ACHN (cell line): ENCODE data around the gene ENTPD6.
"Not testable (repeated sequence)": the region's sequence is repeated elsewhere in the genome, so short reads cannot be mapped to it uniquely, and the experiment has no call there.

Experiments
- DNase-seq: peaks from one replicate; pipeline ENCODE4 v3.0.0-alpha.2; 2015
- in situ Hi-C: cut with HindIII; loops from 2 replicates; pipeline ENCODE4 v1.10.0; 2017; ENCODE audit warnings: low sequenced_read_pairs, low pct_ligation_motif_present, low pct_unique_long_range_greater_than_20kb

The ENTPD6 gene

DNA sequence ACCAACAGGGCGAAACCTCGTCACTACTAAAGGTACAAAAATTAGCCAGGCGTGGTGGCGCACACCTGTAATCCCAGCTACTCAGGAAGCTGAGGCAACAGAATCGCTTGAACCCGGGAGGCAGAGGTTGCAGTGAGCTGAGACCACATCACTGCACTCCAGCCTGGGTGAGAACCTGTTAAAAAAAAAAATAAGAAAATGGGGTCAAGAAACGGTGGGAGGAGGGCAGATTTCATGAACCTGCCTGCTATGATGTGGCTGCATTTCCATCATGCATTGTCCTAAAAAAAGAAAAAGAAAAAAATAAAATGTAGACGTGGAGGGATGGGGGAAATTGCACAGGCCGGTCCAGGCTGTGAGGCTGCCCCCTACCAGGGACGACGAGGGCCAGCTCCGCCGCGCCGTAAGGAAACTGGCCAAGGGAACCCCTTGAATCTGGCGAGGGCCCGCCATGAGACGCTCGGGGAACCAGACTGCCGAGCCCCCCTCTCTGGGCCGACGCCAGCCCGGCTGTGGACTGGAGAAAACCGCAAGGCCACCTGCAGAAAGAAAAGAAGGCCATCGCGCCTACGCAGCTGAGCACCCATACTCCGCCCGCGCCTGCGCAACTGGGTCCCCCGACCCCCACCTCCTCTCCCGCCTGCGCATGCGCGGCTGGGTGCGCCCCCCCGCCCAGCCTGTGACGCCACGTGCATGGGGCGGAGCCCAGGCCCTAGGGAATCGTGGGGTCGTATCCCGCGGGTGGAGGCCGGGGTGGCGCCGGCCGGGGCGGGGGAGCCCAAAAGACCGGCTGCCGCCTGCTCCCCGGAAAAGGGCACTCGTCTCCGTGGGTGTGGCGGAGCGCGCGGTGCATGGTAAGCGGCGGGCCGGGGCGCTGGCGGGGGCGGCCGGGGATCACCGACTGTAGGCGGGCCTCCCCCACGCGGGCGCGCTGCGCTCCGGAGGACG lies at the start of gene ENTPD6:
TSS of gene ENTPD6 (plus strand) at position 699 of the 948 bp plus-strand sequence. CDS start 10,825 bp downstream, outside the sequence.
- in situ Hi-C loops: no loop called here

DNA sequence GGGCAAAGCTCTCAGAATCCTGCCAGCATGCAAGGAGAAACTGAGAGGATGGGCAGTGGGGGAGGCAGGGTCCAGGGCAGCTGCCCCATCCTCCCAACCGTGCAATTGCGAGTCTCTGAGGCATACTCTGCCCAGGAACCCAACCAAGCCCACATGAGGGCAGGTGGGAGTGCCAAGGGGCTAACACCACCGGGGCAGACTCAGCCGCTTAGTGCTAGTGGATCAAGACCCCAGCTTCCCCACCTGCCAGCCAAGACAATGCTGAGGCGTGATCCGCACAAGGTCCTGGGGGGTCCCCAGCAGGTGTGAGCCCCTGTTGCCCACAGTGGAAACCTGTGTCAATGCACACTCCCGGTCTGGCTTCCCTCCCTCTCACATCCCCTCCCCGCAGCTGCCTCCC lies 48.5 kb upstream of the ENTPD6 start:
- no peak for DNase-seq
- in situ Hi-C loops: no loop called here

More for the DNA sequence above, at the start of gene ENTPD6:
- peak; percentile 86 for DNase-seq

DNA sequence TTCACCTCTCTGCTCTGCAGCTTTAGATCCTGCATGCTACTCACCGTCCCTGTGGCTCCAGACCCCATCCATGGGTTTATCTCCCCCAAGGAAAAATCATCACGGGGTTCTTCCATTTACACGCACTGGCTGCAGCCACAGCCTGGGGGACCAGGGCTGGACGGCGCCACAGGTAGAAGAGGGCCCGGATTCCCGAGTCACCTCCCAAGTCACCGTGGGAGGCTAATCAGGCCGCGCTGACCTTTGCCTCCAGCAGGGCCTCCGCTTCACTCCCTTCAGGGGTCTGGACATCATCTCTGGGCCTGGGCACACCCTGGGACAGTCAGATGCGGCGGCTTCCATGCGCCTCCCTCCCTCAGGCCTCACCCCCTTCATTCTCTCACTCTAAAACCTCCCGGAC lies 47.8 kb upstream of the ENTPD6 start:
- no peak for DNase-seq
- in situ Hi-C loops: no loop called here

DNA sequence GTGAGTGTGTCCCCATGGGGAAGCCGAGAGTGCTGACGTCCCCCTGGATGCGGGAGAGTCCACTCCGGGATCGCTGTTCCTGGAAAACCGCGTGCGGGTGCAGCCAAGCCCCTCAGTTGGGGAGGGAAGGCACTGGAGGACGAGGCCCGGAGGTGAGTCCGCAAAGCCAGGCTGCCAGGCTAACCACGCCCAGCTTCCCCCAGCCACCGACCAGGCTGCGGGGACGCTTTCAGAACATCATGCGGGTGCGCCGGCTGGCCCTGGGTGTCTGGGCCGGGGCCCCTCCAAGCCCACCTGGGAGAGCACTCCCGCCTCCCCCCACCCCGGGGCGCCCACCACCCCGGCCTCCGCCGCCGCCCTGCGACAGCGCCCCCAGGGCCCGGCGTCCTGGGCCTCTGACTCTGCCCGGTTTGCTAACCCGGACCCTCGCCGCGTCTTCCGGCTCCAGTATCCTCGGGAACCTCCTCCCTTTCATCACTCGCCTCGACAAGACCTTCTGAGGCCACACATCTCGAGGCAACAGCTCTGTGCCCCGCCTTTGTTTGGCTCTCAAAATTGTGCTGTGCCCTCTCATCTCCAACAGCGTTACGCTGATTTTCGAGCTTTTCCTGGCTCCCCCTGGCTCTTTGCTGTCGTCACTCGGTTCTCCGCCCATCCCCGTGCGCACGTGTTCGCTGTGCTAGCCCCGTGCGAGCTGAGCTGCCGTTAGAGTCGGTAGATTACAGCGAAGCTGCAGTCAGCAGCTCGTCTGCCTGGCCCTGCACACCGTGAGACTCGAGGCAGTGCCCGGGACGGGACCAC lies 47.1 kb upstream of the ENTPD6 start:
- DNase-seq: no peak
- in situ Hi-C loops: no loop called here

DNA sequence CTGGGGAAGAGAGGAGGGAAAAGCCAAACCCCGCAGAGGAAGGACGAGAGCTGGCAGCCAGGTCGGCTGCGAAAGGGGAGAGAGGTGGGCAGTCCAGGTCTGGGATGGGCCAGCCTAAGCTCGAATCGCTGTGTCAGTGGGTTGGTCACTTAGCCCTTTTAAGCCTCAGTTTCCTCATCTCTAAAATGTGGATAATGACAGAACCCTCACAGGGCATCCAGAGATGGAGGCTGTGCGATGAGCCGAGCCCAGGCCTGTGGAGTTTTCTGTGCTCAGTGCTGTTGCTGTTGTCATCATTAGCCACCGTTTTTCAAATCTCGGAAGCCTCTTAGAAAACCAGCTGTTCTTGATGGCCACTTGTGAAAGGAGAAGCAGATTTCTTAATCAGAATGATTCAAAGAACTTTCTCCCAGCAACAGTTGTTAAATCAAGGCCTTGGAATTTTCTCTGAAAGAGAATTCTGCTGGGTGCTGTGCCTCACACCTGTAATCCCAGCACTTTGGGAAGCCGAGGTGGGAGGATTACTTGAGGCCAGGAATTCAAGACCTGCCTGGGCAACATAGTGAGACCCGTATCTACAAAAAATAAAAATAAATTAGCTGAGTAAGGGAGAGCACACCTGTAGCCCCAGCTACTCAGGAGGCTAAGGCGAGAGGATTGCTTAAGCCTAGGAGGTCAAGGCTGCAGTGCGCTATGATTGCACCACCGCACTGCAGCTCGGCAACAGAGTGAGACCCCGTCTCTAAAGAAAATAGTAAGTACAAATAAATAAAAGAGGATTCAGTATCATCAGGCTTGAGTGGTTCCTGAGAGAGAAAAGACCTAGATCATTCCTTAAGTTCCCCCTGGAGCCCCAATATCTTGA lies 46.3 kb upstream of the ENTPD6 start:
- in situ Hi-C loops: no loop called here
- DNase-seq: no peak

DNA sequence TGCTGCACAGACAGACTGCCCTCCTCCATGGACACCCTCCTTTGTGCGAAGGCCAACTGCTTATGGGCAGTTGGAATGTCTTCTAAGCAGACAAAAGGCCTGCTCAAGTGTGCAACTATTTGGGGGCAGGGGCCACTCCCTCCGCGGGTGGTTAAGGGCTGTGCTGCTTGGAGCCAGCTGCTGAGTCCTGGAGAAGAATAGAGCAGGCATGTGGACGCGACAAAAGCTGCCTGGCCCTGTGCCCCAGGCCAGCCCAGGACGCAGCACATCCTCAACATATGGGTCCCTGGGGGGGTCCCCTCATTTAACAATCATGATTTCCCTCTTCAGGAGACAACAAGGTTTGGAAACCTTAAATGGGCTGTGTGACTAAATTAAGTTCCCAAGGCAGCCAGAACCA lies 45.5 kb upstream of the ENTPD6 start:
- no peak for DNase-seq
- in situ Hi-C loops: no loop called here

DNA sequence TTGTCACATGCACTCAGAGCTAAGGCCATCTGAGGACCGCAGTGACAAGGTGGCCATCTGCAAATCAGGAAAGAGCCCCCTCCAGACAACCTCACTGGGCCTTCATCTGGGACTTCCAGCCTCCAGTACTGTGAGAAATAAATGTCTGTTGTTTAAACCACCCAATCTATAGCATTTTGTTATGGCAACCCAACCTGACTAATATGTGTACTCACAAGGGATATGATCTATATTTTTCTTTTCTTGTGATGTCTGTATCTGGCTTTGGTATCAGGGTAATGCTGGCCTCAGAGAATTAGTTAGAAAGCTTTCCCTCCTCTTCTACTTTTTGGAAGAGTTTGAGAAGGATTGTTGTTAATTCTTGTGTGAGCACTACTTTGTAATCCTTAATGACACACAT lies 37.5 kb upstream of the ENTPD6 start:
- DNase-seq: no peak
- in situ Hi-C loops: no loop called here

DNA sequence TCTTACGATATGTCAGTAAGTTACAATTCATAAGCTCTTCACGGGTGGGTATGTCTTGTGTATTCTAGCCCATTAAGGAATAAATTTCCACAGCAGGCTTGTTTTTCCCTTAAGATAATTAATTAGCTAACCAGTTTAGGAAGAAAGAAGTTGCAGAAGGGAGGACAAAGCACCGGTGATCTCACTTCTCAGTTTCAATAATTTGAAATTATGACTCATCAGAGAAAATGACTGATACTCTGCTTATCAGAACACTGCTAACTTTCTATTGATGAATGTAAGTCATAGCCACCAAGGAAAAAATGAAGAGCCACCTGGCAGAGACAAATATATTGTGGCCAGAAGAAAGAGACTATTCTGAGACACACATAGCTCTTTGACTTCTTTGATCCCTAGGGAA lies 35.0 kb upstream of the ENTPD6 start:
- in situ Hi-C loops: no loop called here
- no peak for DNase-seq

DNA sequence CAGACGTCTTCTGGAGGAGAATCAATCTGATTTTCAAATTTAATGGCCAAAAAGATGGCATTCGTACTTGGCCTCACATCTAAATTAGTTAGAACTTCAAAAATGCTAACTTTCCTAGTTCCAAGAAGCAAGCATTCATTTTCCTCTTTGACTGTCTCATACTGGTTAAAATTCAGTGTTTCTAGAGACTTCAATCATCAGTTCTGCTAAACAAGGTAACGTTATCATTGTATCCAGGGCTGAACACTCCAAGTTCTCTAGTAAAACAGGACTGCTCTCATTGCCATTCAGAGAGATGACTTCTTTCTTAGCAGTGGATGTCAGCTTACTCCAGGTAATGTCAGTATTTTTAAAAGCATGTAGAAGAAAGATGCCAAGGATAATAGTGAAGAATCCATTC lies 34.6 kb upstream of the ENTPD6 start:
- no peak for DNase-seq
- in situ Hi-C loops: no loop called here

DNA sequence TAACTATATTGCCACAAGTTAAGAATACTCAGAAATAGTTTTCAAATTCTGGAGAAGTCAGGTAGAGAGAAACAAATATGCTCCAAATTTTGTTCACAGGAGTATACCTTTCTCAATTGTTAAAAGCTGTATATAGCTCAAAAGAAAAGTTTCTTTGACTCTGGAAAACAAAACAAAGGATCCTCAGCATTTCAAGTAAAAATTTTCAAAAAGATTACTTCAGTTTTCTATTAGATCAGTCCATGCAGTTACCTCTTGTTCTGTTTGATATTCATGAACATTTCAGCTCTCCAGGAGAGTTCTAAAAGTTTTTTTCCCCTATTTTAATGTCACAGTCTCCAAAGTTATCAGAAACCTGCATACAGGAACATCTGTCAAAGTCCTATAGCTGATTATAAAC lies 30.4 kb upstream of the ENTPD6 start:
- DNase-seq: no peak
- in situ Hi-C loops: no loop called here

DNA sequence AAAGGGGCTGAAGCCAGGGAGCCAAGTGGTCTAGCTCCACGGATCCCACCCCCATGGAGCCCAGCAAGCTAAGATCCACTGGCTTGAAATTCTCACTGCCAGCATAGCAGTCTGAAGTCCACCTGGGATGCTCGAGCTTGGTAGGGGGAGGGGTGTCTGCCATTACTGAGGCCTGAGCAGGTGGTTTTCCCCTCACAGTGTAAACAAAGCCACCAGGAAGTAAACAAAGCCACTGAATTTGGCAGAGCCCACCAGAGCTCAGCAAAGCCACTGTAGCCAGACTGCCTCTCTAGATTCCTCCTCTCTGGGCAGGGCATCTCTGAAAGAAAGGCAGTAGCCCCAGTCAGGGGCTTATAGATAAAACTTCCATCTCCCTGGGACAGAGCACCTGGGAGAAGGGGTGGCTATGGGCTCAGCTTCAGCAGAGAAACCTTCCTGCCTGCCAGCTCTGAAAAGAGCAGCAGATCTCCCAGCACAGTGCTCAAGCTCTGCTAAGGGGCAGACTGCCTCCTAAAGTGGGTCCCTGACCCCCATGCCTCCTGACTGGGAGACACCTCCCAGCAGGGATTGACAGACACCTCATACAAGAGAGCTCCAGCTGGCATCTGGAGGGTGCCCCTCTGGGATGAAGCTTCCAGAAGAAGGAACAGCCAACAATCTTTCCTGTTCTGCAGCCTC lies 29.3 kb upstream of the ENTPD6 start:
- in situ Hi-C loops: not testable (repeated sequence)

DNA sequence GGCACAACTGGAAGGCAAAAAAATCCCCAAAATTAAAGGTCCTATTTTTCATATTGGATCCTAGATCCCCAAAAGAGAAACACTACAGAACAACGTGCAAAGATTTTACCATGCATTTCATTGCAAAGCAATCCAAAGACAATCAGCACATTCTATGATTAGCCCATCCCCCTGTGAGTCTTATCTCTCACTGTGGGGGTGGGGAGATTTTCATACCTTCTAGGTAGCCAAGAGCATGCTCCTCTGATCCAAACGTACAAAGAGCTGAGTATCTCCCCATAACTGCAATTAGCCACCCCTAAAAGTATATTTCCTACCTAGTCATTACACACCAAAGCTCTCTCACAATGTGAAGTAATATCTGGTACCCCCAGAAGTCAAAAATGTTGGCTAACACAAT lies 22.2 kb upstream of the ENTPD6 start:
- in situ Hi-C loops: no loop called here
- no peak for DNase-seq

More for the DNA sequence above, 29.3 kb upstream of the ENTPD6 start:
- not testable (repeated sequence) for DNase-seq

DNA sequence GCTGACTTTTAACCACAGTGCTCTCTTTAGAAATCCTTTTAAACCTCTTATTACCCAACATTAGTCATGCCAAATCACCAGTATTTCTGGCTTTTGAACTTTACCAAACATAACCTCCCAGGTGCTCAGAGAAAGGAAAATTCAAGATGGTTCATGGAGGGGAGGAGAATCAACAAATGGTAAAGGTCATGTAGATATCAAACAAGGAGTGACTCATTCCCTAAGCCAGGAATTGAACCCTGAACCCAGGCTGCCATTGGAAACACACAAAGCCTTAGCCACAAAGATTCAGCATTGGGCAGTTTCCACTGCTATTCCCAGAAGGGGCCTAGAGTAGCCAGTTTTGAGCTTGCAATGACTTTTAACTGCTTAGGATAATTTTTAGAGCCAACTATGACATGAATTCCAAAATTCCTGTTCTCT lies 21.6 kb upstream of the ENTPD6 start:
- no peak for DNase-seq
- in situ Hi-C loops: no loop called here

DNA sequence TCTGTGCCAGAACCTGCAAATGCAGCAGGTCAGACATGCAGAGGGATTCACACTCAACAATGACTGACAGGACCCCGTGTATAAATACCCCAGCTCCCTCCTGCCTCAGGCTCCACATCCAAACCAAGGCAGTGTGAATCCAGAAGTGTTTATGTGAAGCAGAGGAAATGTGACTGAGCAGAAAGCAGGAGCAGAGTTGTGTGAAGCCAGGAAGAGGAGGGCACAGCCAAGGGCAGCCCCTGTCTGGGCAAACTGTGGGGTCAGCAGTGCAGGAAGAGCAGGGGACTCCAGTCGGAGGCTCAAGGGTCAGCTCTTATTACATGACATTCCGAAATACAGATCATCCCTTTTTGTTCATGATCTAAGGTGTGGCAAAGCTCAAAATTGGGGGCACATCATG lies 19.3 kb upstream of the ENTPD6 start:
- in situ Hi-C loops: no loop called here
- no peak for DNase-seq

DNA sequence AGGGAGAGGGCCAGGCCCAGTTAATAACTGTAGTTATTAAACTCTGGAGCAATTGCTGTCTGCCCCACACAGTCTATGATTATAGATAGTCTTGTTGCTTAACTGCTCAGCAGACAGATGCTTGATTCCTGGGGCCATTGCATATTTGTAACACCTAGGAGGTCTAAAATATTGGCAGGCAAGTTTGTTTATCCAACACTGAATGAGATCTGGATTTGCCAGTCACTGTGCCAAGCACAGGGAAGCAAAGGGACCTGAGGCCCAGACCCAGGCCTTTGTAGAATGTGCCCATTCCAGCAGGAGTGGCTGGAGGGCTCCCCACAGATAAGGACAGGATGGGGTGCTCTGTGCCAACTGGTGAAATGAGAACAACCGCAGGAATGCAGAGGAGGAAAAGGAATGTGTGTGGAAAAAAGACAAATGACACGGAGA lies 17.6 kb upstream of the ENTPD6 start:
- in situ Hi-C loops: no loop called here
- DNase-seq: no peak

DNA sequence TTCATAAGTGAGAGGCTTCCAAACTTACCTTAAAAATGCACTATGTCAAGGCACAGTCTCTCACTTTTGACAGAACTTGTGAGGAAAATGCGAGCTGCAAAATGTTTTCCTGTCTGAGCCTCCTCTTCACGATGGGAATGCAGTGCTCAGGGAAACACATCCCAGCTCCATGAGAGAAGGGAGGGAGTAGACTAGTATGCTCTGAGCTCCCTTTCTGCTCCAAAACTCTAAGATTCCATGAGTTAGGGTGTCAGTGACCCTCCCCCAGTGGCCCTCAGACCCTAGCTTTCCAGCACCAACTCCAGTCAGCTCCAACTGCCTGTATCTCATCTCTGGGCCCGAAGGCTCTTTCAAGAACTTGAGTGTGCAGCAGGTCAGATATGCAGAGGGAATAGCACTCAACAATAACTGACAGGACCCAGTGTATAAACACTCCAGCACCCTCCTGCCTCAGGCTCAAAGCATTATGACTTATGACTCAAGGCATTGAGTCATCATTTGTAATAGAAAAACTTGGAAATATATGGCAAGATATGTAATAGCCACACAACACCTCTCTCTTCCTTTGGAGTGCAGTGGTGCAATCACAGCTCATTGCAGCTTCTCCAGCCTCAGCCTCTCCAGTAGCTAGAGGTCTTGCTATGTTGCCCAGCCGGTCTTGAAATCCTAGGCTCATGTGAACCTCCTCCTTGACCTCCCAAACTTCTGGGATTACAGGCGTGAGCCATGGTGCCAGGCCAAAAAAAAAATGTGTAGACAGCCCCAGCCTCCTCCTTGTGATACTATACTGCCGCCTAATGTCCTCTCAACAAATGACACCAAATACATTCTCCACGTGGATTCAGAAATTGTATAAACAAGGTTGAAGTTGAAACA lies 16.7 kb upstream of the ENTPD6 start:
- DNase-seq: peak; percentile 61
- in situ Hi-C loops: no loop called here

DNA sequence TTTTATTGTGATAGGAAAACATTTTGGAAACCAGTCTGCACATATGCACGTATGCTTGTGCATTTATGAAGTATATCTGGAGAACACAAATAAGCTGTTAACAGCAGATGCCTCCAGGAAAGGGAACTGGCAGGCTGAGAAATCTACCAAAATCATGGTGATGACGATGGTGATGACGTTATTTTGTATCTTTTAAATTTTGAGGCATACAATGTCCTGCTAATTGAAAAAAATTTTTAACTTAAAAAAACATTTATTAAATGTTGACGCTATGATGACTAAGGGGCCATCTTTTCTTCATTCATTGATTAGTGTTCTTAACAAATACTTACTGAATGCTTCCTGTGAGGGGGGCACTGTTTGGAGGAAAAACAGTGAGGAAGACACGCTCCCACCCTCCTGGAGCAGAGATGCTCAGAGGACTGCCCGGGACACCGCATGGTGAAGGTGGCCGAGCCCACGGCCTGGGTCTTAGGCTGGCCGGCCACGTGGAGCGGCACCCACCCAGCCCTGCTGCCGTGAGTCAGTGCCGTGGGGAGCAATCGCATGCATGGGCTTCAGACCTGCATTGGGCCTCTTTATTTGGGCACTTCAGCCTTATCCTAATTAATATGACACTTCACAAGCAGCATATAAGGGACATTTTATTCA lies 15.9 kb upstream of the ENTPD6 start:
- in situ Hi-C loops: no loop called here
- DNase-seq: no peak
